HG02885 (cell line): ENCODE results near the gene NPM3.

Source experiments
- ATAC-seq: cut with Tn5 transposase; IDR thresholded peaks from one replicate; pipeline ENCODE4 v1.9.1; 2021; ENCODE audit warnings: mild to moderate bottlenecking; ENCODE audit not compliant: unreplicated experiment, poor library complexity

The NPM3 gene

GRCh38 chr10:101761226-101761625, 22.0 kb downstream of the NPM3 start:
- ATAC-seq = no peak

- no peak for ATAC-seq
These were observed 22.7 kb downstream of the NPM3 start for GRCh38 chr10:101760510-101760909.

DNA sequence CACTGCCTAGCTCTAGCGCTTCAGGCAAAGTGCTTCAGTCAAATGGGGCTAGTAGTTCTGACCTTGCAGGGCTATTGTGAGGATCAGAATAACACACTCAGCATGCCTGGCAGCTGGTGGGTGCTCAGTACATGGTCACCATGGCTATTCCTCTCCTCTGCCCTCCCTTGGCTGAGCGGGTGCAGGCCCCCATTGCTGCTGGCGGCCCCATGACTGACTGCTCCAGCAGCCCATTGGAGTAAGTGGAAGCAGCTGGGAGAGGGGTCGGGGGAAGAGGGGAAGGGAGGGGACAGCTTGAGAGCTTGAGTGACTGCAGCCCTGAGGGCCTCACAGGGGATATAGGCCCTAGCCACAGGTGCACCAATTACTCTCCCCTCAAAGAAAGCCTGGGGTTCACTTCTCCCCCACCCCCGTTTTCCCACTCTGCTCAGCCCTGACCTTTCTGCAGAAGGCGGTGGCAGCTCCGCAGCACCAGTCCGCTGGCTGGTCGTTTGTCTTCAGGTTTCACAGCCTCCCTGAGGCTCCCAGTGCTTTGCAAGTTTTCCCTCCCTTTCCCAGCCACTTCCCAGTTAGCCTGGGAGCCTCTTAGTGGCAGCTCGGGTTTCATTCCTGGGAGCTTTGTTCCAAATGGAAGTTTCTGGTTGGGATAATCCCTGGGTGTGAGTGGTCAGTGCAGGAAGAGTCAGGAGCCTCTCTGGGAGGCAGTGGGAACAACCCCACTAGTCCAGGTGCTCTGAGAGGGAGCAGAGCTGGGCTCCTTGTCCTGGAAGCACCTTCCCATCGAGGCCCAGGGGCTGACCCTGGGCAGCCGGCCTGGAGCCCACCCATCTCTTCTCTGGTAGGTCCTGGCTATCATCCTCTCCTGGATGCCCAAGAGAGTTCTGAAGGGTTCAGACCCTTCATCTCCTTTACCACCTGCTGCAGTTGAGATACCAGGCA, 23.7 kb downstream of the NPM3 start:
- ATAC-seq = no peak

- no peak for ATAC-seq
These were observed 24.4 kb downstream of the NPM3 start for GRCh38 chr10:101758858-101759257.

GRCh38 chr10:101752241-101752640, 31.0 kb downstream of the NPM3 start:
- ATAC-seq = no peak

DNA sequence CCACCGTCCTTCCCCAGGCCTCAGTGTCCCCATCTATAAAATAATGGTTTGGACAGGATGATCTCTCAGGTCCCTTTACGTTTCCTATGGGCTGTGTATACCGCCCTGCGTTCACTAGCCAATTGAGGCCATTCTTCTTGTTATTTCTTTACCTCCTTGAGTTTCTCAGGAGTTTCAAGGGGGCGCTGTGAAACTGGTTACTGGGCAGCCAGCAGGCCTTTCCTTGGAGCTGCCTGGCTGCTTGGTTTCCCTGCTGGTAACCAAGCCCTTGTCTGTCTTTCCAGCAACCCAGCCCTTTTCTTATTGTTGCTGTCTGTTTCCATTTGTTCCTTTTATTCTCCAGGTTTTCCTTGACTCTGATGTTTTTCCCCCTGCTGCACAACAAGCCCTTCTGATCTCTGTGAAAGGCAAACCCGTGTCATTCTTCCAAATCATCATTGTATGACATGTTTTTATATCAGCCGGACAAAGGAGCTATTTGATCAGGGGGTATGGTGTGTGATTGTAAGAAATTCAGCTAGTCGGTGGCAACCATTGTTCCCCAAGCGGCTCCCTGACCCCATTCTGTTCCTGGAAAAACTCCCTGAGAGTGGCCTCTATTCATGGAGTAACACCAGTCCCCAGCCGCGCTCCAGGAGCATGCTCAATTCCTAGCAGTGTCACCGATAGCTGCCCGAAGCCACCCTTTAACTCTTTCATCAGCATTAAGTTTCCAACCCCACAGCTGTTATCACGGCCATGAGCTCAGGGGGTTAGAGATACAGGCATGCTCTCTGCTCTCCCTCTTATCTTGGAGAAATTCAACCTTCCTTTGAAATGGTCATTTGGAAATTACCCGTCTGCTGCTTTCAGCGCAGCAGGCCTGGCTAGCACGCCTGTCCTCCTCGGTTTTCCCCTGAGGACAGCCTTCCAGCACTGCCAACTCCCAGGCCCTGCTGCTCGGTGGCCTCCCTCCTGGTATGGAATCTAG, 33.9 kb downstream of the NPM3 start:
- ATAC-seq = no peak

GRCh38 chr10:101748496-101748895, 34.8 kb downstream of the NPM3 start:
- no peak for ATAC-seq

- no peak for ATAC-seq
These were observed 38.1 kb downstream of the NPM3 start for GRCh38 chr10:101745074-101745696.

DNA sequence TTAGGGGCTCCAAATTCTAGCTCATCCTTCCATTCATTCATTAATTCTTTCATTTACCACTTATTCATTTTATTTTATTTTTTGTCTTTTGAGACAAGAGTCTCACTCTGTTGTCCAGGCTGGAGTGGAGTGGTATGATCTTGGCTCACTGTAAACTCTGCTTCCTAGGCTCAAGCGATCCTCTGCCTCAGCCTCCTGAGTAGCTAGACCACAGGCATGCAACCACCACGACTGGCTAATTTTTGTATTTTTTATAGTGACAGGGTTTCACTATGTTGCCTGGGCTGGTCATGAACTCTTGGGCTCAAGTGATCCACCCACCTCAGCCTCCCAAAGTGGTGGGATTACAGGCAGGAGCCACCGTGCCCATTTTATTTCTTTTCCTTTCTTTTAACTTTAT, 39.0 kb downstream of the NPM3 start:
- no peak for ATAC-seq

GRCh38 chr10:101741938-101742337, 41.3 kb downstream of the NPM3 start:
- ATAC-seq = no peak

DNA sequence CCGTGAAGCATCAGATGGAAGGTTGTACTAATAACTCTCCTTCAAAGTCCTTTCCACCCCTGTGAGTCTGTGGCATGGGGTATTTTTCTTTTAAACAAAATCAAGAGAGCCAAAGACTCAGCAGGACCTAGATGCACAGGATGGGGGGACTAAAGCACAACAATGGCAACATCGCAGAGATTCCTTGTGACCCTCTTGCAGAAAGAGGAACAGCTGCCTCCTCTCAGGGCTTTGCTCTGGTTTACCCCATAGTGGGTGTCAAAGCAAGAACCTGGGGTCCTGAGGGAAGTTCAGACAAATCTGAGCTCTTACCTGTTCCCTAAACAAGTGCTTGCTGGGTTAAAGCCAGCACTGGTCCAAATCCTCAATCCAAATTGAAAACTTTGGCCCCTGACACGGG, 46.6 kb downstream of the NPM3 start:
- ATAC-seq = no peak

- no peak for ATAC-seq
These were observed 51.1 kb downstream of the NPM3 start for GRCh38 chr10:101732096-101732495.
